Ovary (tissue), 3 donors: Measurements from ENCODE around the gene SF3A2.

Experiments
- CTCF ChIP-seq, 3 donors: fragments of 450-650 bp in 2 of 3; fragments of 200-600 bp in 1 of 3; IDR thresholded peaks; one replicate each; pipeline versions ENCODE4 v1.5.1 to v1.8.0; 2016 to 2022; ENCODE audit warnings: antibody characterized with exemption in 3 of 3, mild to moderate bottlenecking in 1 of 3
- POLR2A ChIP-seq: fragments of 450-650 bp; IDR thresholded peaks from one replicate; pipeline ENCODE4 v1.6.1; 2017; ENCODE audit warnings: antibody characterized with exemption, mild to moderate bottlenecking, moderate library complexity
- donor health status: DM: no; HTN: no; CAD: no.

- TF ChIP-seq CTCF (IDR thresholded peaks at IDR 0.05) (no peak), POLR2A (no peak)
These were observed 6.9 kb downstream of the SF3A2 start for GRCh38 chr19:2243274-2244124.
